CD4-positive, alpha-beta memory T cell (primary cell): Measurements from ENCODE around the gene MAPK8IP1. TPM values are rescaled to one million over a fixed set of nuclear protein-coding genes. Genes with fewer than 3 reads are reported as not detected.
A peak's percentile ranks its signal among the peaks of the same experiment; 100 is the strongest.

Experiments
- CTCF ChIA-PET: fragments of 350-600 bp; sonication (Branson Sonifier 250); formaldehyde crosslinking; loops from one replicate; lab custom pipeline; 2021; ENCODE audit warnings: inconsistent platforms; ENCODE audit not compliant: partially characterized antibody; lab: Charles Lee
- POLR2A ChIA-PET: fragments of 350-600 bp; sonication (Branson Sonifier 250); formaldehyde crosslinking; loops from one replicate; lab custom pipeline; 2021; ENCODE audit not compliant: partially characterized antibody; lab: Charles Lee
- DNase-seq, 5 donors: peaks; one replicate each; pipeline versions ENCODE4 v3.0.0 to v3.0.0-alpha.2; 2020 to 2022; ENCODE audit warnings: mixed read lengths in 1 of 5
- H3K27ac ChIP-seq: one replicate; pipeline ENCODE4 v1.7.0; 2013; ENCODE audit warnings: low read depth, low read length
- H3K27me3 ChIP-seq: 2 replicates; pipeline ENCODE4 v1.7.0; 2013; ENCODE audit warnings: mild to moderate bottlenecking, low read length, moderate library complexity; ENCODE audit not compliant: insufficient read depth
- H3K36me3 ChIP-seq: 2 replicates; pipeline ENCODE4 v1.7.0; 2013; ENCODE audit warnings: mild to moderate bottlenecking, low read length, moderate library complexity; ENCODE audit not compliant: insufficient read depth
- H3K4me1 ChIP-seq: 2 replicates; pipeline ENCODE4 v1.7.0; 2013; ENCODE audit warnings: mild to moderate bottlenecking, low read length, moderate library complexity; ENCODE audit not compliant: insufficient read depth
- H3K4me3 ChIP-seq, 2 donors: one replicate each; pipeline ENCODE4 v1.7.0; 2013; ENCODE audit warnings: low read length in 2 of 2, mild to moderate bottlenecking in 1 of 2
- H3K9me3 ChIP-seq, 2 donors: one replicate each; pipeline ENCODE4 v1.7.0; 2013; ENCODE audit warnings: low read length in 2 of 2, control low read depth in 1 of 2; ENCODE audit not compliant: control insufficient read depth in 1 of 2
- H3K27ac Mint-ChIP-seq, 7 donors: one replicate each; pipeline ENCODE4 v1.8.0; 2020 to 2021; ENCODE audit warnings: mixed read lengths in 7 of 7, mild to moderate bottlenecking in 6 of 7, inconsistent platforms in 3 of 7, moderate library complexity in 3 of 7
- H3K27me3 Mint-ChIP-seq, 2 donors: one replicate each; pipeline ENCODE4 v1.8.0; 2020 to 2021; ENCODE audit warnings: mixed read lengths in 2 of 2
- H3K36me3 Mint-ChIP-seq, 2 donors: one replicate each; pipeline ENCODE4 v1.8.0; 2020 to 2021; ENCODE audit warnings: mixed read lengths in 2 of 2, inconsistent platforms in 1 of 2, mild to moderate bottlenecking in 1 of 2
- H3K4me1 Mint-ChIP-seq, 4 donors: one replicate each; pipeline ENCODE4 v1.8.0; 2020 to 2021; ENCODE audit warnings: mixed read lengths in 4 of 4, mild to moderate bottlenecking in 1 of 4
- H3K4me3 Mint-ChIP-seq, 8 donors: one replicate each; pipeline ENCODE4 v1.8.0; 2020 to 2021; ENCODE audit warnings: mixed read lengths in 8 of 8, mild to moderate bottlenecking in 7 of 8, moderate library complexity in 6 of 8, inconsistent platforms in 3 of 8
- H3K9me3 Mint-ChIP-seq, 8 donors: one replicate each; pipeline ENCODE4 v1.8.0; 2020 to 2021; ENCODE audit warnings: mixed read lengths in 8 of 8, mild to moderate bottlenecking in 5 of 8, inconsistent platforms in 3 of 8, moderate library complexity in 1 of 8
- intact Hi-C: fragments of 100-400 bp; cut with micrococcal nuclease; formaldehyde crosslinking; loops from one replicate; pipeline ENCODE4 v1.15.1; 2023
- polyA plus RNA-seq, 2 donors: library from polyadenylated mRNA; unstranded; fragments of 300-500 nt; fragmentation: Illumina TruSeq; gene quantifications; one replicate each; pipeline ENCODE4 v1.2.3, GENCODE V29; 2021
- total RNA-seq, 2 experiments: library from RNA; stranded (reverse); gene quantifications; one replicate each; pipeline ENCODE4 v1.2.3, GENCODE V29; 2021

The MAPK8IP1 gene
- total and polyA plus RNA-seq, 4 experiments from 2014 or later, result 0.06 to 0.86 (median 0.40) TPM

GRCh38 chr11:45929486-45930030 lies 44.1 kb downstream of the MAPK8IP1 start:
- Histone ChIP-seq H3K27me3 (no peaks in the 10 kb centered on the region), H3K27ac (peak overlapping the region; percentile 41), H3K4me1 (peaks cover 42% of the 10 kb centered on the region), H3K9me3 (no peaks in the 10 kb centered on the region), H3K4me3 (no peak overlapping the region), H3K36me3 (peaks cover 14% of the 10 kb centered on the region)
- CTCF ChIA-PET, result interaction anchor here (1.5 to 2.8 kb wide), 2 partner anchors 35 to 77 kb away, joined by 5 to 14 read pairs; no protein-coding TSS in a partner anchor
- intact Hi-C loops, result no loop called here
- peak overlapping the region; percentile 78 to 98 (median 94) for H3K27ac Mint-ChIP-seq
- no peaks in the 10 kb centered on the region for H3K27me3 Mint-ChIP-seq
- H3K9me3 Mint-ChIP-seq, result peaks cover 0 to 2% (median 0%) of the 10 kb centered on the region in 8 donors
- peak overlapping the region; percentile 59 to 88 (median 79) for H3K4me3 Mint-ChIP-seq
- H3K4me1 Mint-ChIP-seq, result peaks cover 23 to 52% (median 39%) of the 10 kb centered on the region in 4 donors
- DNase-seq, result no peak
- peaks cover 9 to 18% of the 10 kb centered on the region in 2 donors for H3K36me3 Mint-ChIP-seq
- POLR2A ChIA-PET, result interaction anchor here (1.0 to 6.2 kb wide), 3 partner anchors 8 to 29 kb away, joined by 4 to 77 read pairs (median 7); partner anchors contain the start of gene PEX16

DNA sequence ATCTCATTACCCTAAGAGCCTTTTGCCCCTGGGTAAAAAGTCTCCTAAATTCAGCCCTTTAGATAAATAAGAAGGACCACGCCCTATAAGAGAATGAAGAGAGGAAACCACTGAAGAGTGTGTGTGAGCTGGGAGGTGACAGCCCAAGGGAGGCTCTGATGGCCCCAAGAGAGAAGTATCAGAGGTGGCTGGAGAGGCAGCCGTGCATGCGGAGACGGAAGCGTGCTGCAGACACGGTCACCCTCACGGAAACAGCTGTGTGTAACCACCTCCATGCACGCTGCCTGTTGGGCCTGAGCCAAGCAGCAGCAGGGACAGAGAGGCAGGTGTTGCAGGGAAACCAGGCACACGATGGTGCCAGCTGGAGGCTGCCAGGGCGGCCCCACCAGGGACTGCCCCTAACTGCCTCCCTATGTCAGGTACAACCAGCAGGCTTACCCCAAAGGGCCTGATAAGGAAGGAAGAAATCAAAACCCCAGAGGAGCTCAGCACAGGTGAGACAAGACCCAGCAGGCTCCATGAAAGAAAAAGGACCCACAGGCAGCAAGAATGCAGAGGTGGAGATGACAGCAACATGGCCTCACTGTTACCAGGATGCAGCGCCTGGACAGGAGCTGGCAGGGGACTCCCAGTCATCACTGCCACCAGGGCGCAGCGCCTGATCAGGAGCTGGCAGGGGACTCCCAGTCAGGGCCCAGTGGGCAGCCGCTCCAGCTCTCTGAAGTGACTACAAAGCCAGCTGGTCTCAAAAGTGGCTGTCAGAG lies 44.8 kb downstream of the MAPK8IP1 start:
- Mint-ChIP-seq H3K27me3 (no peaks in the 10 kb centered on the region), H3K9me3 (peaks cover 0 to 2% (median 0%) of the 10 kb centered on the region in 8 donors), H3K4me1 (peaks cover 23 to 52% (median 38%) of the 10 kb centered on the region in 4 donors), H3K4me3 (peak overlapping the region; percentile 59 to 88 (median 79)), H3K27ac (peak overlapping the region; percentile 78 to 98 (median 94)), H3K36me3 (peaks cover 12 to 23% of the 10 kb centered on the region in 2 donors)
- no peaks in the 10 kb centered on the region for H3K27me3 ChIP-seq
- peak; percentile 50 to 72 (median 56) for DNase-seq
- CTCF ChIA-PET, result interaction anchor here (1.3 to 2.8 kb wide), 3 partner anchors 12 to 76 kb away, joined by 4 to 14 read pairs (median 5); partner anchors contain the start of gene PEX16
- POLR2A ChIA-PET, result interaction anchor here (0.6 to 6.2 kb wide), 5 partner anchors 9 to 108 kb away, joined by 3 to 77 read pairs (median 4); partner anchors contain the start of gene PEX16
- H3K4me3 ChIP-seq, result peak overlapping the region in 1 of 2 donors; percentile 1
- H3K4me1 ChIP-seq, result peaks cover 42% of the 10 kb centered on the region
- intact Hi-C loops, result no loop called here
- no peaks in the 10 kb centered on the region for H3K9me3 ChIP-seq
- H3K36me3 ChIP-seq, result peaks cover 20% of the 10 kb centered on the region
- peak overlapping the region; percentile 41 for H3K27ac ChIP-seq

DNA sequence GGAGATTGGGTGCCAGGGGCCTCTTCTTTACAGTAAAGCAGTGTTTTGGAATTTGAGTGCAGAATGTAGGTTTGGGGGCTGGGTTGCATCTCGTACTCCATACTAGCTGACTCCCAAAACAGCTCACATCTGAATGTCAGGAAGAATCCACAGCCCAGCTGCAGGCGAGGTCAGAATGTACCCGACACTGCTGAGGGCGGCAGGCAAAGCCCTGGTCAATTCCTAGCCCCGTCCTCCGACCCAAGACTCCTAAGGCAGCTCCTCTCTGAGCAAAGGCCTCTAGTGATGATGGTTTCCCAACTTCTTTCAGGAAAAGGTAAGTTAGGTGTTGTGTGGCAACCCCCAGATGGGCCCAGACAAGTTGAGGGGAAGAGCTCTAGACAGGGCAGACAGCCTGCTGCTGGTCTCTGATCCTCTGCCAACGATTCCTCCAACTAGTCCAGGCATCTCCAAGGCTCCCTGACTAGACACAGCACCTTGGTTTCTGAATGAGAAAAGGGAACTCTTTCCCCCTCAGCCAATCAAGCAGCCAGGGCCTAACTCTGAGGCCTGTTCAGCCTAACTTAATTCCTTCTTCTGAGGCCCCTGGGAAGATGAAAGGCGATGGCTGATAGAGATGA lies 45.6 kb downstream of the MAPK8IP1 start:
- no peak overlapping the region for H3K4me3 ChIP-seq
- H3K4me1 Mint-ChIP-seq, result peaks cover 23 to 52% (median 38%) of the 10 kb centered on the region in 4 donors
- H3K27me3 ChIP-seq, result no peaks in the 10 kb centered on the region
- H3K27ac ChIP-seq, result peak overlapping the region; percentile 41
- no peaks in the 10 kb centered on the region for H3K27me3 Mint-ChIP-seq
- peaks cover 28% of the 10 kb centered on the region for H3K36me3 ChIP-seq
- ChIA-PET CTCF (interaction anchor here (1.3 to 2.8 kb wide), 3 partner anchors 13 to 75 kb away, joined by 4 to 14 read pairs (median 5); partner anchors contain the start of gene PEX16), POLR2A (interaction anchor here (1.3 to 6.2 kb wide), 3 partner anchors 10 to 35 kb away, joined by 3 to 77 read pairs (median 7); partner anchors contain the start of gene PEX16)
- intact Hi-C loops, result no loop called here
- H3K4me3 Mint-ChIP-seq, result peak overlapping the region in 4 of 8 donors; percentile 20 to 78 (median 42)
- H3K27ac Mint-ChIP-seq, result peak overlapping the region; percentile 78 to 98 (median 87)
- peaks cover 42% of the 10 kb centered on the region for H3K4me1 ChIP-seq
- no peaks in the 10 kb centered on the region for H3K9me3 ChIP-seq
- H3K9me3 Mint-ChIP-seq, result peaks cover 0 to 2% (median 0%) of the 10 kb centered on the region in 8 donors
- H3K36me3 Mint-ChIP-seq, result peaks cover 12 to 25% of the 10 kb centered on the region in 2 donors
- DNase-seq, result no peak

GRCh38 chr11:45931739-45932138 lies 46.3 kb downstream of the MAPK8IP1 start:
- intact Hi-C loops, result no loop called here
- peaks cover 13 to 30% of the 10 kb centered on the region in 2 donors for H3K36me3 Mint-ChIP-seq
- no peaks in the 10 kb centered on the region for H3K27me3 Mint-ChIP-seq
- H3K9me3 Mint-ChIP-seq, result peaks cover 0 to 2% (median 0%) of the 10 kb centered on the region in 8 donors
- ChIA-PET POLR2A (interaction anchor here (6.2 kb wide), 1 partner anchor 14 kb away, joined by 77 read pairs; the partner anchor contains the start of gene PEX16), CTCF (interaction anchor here (1.3 kb wide), 1 partner anchor 14 kb away, joined by 4 read pairs; the partner anchor contains the start of gene PEX16)
- H3K27ac Mint-ChIP-seq, result peak overlapping the region; percentile 78 to 98 (median 87)
- peaks cover 23 to 52% (median 38%) of the 10 kb centered on the region in 4 donors for H3K4me1 Mint-ChIP-seq
- no peak overlapping the region for H3K4me3 Mint-ChIP-seq
- Histone ChIP-seq H3K27ac (peak overlapping the region; percentile 7), H3K4me3 (no peak overlapping the region), H3K4me1 (peaks cover 42% of the 10 kb centered on the region), H3K9me3 (no peaks in the 10 kb centered on the region), H3K36me3 (peaks cover 33% of the 10 kb centered on the region), H3K27me3 (no peaks in the 10 kb centered on the region)
- no peak for DNase-seq

DNA sequence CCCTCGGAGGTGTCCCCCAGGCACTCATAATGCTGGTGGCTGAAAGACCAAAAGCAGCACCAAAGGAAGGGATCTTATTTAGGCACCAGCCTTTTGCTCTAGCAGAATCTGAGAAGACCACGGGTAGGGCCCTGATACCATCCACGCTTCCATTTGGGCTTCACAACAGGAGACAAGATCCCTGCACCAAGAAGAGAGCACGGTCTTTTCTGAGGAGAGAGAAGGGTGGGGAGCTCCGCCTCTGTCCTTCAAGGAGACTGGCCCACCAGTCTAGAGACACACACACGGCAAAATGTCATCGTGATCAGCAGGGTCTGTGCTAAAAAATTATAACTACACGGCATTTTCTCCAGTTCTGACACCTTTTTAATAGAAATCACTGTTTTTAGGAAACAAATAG lies 46.8 kb downstream of the MAPK8IP1 start:
- ChIA-PET POLR2A (interaction anchor here (0.7 kb wide), 1 partner anchor 15 kb away, joined by 3 read pairs; no protein-coding TSS in a partner anchor), CTCF (no interaction called here)
- peaks cover 33% of the 10 kb centered on the region for H3K36me3 ChIP-seq
- peak overlapping the region in 6 of 7 donors; percentile 24 to 98 (median 75) for H3K27ac Mint-ChIP-seq
- peaks cover 0 to 2% (median 0%) of the 10 kb centered on the region in 8 donors for H3K9me3 Mint-ChIP-seq
- DNase-seq, result no peak
- peak overlapping the region; percentile 25 for H3K27ac ChIP-seq
- peak overlapping the region in 1 of 8 donors; percentile 0 for H3K4me3 Mint-ChIP-seq
- intact Hi-C loops, result no loop called here
- H3K4me3 ChIP-seq, result no peak overlapping the region
- H3K36me3 Mint-ChIP-seq, result peaks cover 17 to 34% of the 10 kb centered on the region in 2 donors
- no peaks in the 10 kb centered on the region for H3K27me3 ChIP-seq
- no peaks in the 10 kb centered on the region for H3K27me3 Mint-ChIP-seq
- peaks cover 23 to 50% (median 34%) of the 10 kb centered on the region in 4 donors for H3K4me1 Mint-ChIP-seq
- H3K9me3 ChIP-seq, result no peaks in the 10 kb centered on the region
- peaks cover 37% of the 10 kb centered on the region for H3K4me1 ChIP-seq

GRCh38 chr11:45933131-45933831 lies 47.8 kb downstream of the MAPK8IP1 start:
- ChIA-PET POLR2A (no interaction called here), CTCF (no interaction called here)
- intact Hi-C loops, result no loop called here
- Histone ChIP-seq H3K27me3 (no peaks in the 10 kb centered on the region), H3K4me1 (peaks cover 32% of the 10 kb centered on the region), H3K36me3 (peaks cover 33% of the 10 kb centered on the region), H3K27ac (no peak overlapping the region), H3K9me3 (no peaks in the 10 kb centered on the region), H3K4me3 (no peak overlapping the region)
- Mint-ChIP-seq H3K4me3 (no peak overlapping the region), H3K9me3 (no peaks in the 10 kb centered on the region), H3K4me1 (peaks cover 20 to 40% (median 29%) of the 10 kb centered on the region in 4 donors), H3K27ac (peak overlapping the region in 3 of 7 donors; percentile 13 to 75 (median 68)), H3K36me3 (peaks cover 17 to 40% of the 10 kb centered on the region in 2 donors), H3K27me3 (no peaks in the 10 kb centered on the region)
- DNase-seq, result no peak
